ENCODE results near the gene CEBPZOS. TPM values are rescaled to one million over a fixed set of nuclear protein-coding genes. Genes with fewer than 3 reads are reported as not detected.

CEBPZOS gene
- total and polyA plus RNA-seq, 10 of the 15 experiments (the other 5 are each of a cell fraction or from before 2014, with no cell fraction given) = 22.9 to 50.8 (median 39.1) TPM

GRCh38 chr2:37231241-37232130, 35.2 kb downstream of the CEBPZOS start, which contains the start of the genes CEBPZ and NDUFAF7 (continued):
- TF ChIP-seq ZBTB40 (IDR thresholded peaks at IDR 0.05; ENCODE audit: borderline replicate concordance) (peak; percentile 92), SUPT20H (IDR thresholded peaks at IDR 0.05; ENCODE audit: borderline replicate concordance, control insufficient read depth, low read depth, low read length) (no peak), HDGF (IDR thresholded peaks at IDR 0.05) (no peak), MXI1 (IDR thresholded peaks at IDR 0.05; ENCODE audit: low read depth, low read length) (peak; percentile 94), RUNX3 (IDR thresholded peaks at IDR 0.05; ENCODE audit: low read length) (peak; percentile 88), IKZF2 (IDR thresholded peaks at IDR 0.05) (peak; percentile 64 to 74), TBL1XR1 (IDR thresholded peaks at IDR 0.05; ENCODE audit: low read depth, low read length) (peak; percentile 69; the same call in 1 of the 2 replicates), ZNF24 (IDR thresholded peaks at IDR 0.05) (no peak), SIN3A (IDR thresholded peaks at IDR 0.05; ENCODE audit: low read depth, low read length) (peak; percentile 76), SIX5 (IDR thresholded peaks at IDR 0.05; ENCODE audit: low read depth, low read length, severe bottlenecking) (peak; percentile 8), USF2 (IDR thresholded peaks at IDR 0.05; ENCODE audit: borderline replicate concordance, low read depth, low read length) (no peak), FOXM1 (IDR thresholded peaks at IDR 0.05; ENCODE audit: low read depth, low read length) (0 out of 2 replicates have a peak, but pooled peaks have one; percentile 45), CEBPZ (IDR thresholded peaks at IDR 0.05; ENCODE audit: low read depth, low read length) (no peak), ZNF207 (IDR thresholded peaks at IDR 0.05; ENCODE audit: borderline replicate concordance) (peak; percentile 23; the same call in 1 of the 2 replicates), CBFB (IDR thresholded peaks at IDR 0.05; ENCODE audit: low read depth) (peak; percentile 87; the same call in 1 of the 2 replicates), REST (IDR thresholded peaks at IDR 0.05; ENCODE audit: low read depth, low read length) (0 out of 2 replicates have a peak, but pooled peaks have one; percentile 30), ZNF217 (IDR thresholded peaks at IDR 0.05) (0 out of 2 replicates have a peak, but pooled peaks have one; percentile 45)
